Right cardiac atrium (tissue), 5 donors: ENCODE measurements around the gene WWC2. TPM values are rescaled to one million over a fixed set of nuclear protein-coding genes. Genes with fewer than 3 reads are reported as not detected.

Experiments
- ATAC-seq, 2 donors: fragments of 200-7000 bp; cut with Tn5 transposase; one replicate each; pipeline versions ENCODE4 v1.8.0 to v1.9.1; 2020; ENCODE audit warnings: moderate library complexity in 2 of 2, mild to moderate bottlenecking in 1 of 2
- DNase-seq, 3 donors: peaks; one replicate each; pipeline ENCODE4 v3.0.0-alpha.2; 2020
- H3K27ac ChIP-seq: one replicate; pipeline ENCODE4 v1.5.1; 2013; ENCODE audit warnings: mild to moderate bottlenecking, low read length, control low read depth, moderate library complexity
- H3K27me3 ChIP-seq: one replicate; pipeline ENCODE4 v1.6.1; 2013; ENCODE audit not compliant: control insufficient read depth, insufficient read depth
- H3K4me1 ChIP-seq: one replicate; pipeline ENCODE4 v1.6.1; 2013; ENCODE audit warnings: low read length; ENCODE audit not compliant: control insufficient read depth, insufficient read depth
- H3K4me3 ChIP-seq: one replicate; pipeline ENCODE4 v1.5.1; 2013; ENCODE audit warnings: low read length, control low read depth
- H3K9me3 ChIP-seq: one replicate; pipeline ENCODE4 v1.6.1; 2013; ENCODE audit warnings: low read length; ENCODE audit not compliant: control insufficient read depth
- WGBS: extraction: QIAGEN DNeasy Blood & Tissue Kit; methylation state at CpG from one replicate; pipeline ENCODE4 v1.1.7; 2013; 5-methylcytosine and 5-hydroxymethylcytosine counted together
- intact Hi-C, 4 donors: fragments of 100-400 bp; cut with DNase I; formaldehyde crosslinking; loops; one replicate each; pipeline versions ENCODE4 v1.11.0 to v1.14.0; 2022 to 2023
- polyA plus RNA-seq: library from polyadenylated mRNA; stranded (reverse); fragments of 200-250 nt; gene quantifications from one replicate; pipeline ENCODE4 v1.2.3, GENCODE V29; 2013
- total RNA-seq, 4 donors: library from RNA; stranded (reverse); fragmentation: NEBNext Ultra II Directional; extraction: Animal tissue kit (Norgen Biotek cat#: 25700); gene quantifications; one replicate each; pipeline ENCODE4 v1.2.1, GENCODE V29; 2021
- donor health status: healthy with polysubstance abuse.
- donor health status: DM: no; HTN: yes; CAD: no.
- donor health status: DM: no; HTN: no; CAD: no.
- donor health status: DM: no; HTN: yes; CAD: no; lungs with severe emphysema.
- donor health status: DM: yes; HTN: yes; CAD: no.

Gene WWC2
- total and polyA plus RNA-seq, 5 donors = 7.3 to 39.2 (median 33.7) TPM

- H3K4me3 ChIP-seq = no peak overlapping the region
- no peak for ATAC-seq
- 91% methylated on average over 12 of the region's 12 CpGs for WGBS
- H3K4me1 ChIP-seq = no peaks in the 10 kb centered on the region
- intact Hi-C loops = no loop called here
- no peak for DNase-seq
- no peak overlapping the region for H3K27ac ChIP-seq
- H3K9me3 ChIP-seq = no peaks in the 10 kb centered on the region
- no peaks in the 10 kb centered on the region for H3K27me3 ChIP-seq
Observed at GRCh38 chr4:183284258-183284785, 185.3 kb downstream of the WWC2 start.

DNA sequence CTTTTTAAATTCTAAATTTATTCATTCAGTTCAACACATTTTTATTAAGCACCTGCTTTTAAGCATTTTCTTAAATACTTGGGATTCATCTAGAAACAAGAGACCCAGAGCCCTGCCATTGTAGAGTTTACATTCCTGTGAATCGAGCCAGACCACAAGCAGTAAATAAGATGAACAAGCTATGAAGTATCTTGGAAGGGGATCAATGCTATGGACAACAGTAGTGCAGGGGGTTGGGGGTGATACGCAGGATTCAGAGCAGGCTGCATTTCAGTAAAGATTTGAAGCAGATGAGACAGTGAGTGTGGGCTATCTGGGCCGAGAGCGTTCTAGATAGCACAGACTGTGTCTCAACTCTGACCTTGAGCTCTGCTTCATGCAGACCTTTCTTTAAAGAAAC is 185.9 kb downstream of the WWC2 start:
- DNase-seq (no peak), ATAC-seq (no peak)
- intact Hi-C loops = no loop called here
- Histone ChIP-seq H3K27ac (no peak overlapping the region), H3K4me1 (no peaks in the 10 kb centered on the region), H3K27me3 (no peaks in the 10 kb centered on the region), H3K4me3 (no peak overlapping the region), H3K9me3 (no peaks in the 10 kb centered on the region)
- WGBS = 89% methylated on average over 4 of the region's 4 CpGs

- no peak overlapping the region for H3K4me3 ChIP-seq
- 97% methylated on average over 7 of the region's 7 CpGs for WGBS
- intact Hi-C loops = no loop called here
- H3K27ac ChIP-seq = no peak overlapping the region
- DNase-seq = no peak
- no peaks in the 10 kb centered on the region for H3K9me3 ChIP-seq
- H3K4me1 ChIP-seq = no peaks in the 10 kb centered on the region
- ATAC-seq = no peak
- H3K27me3 ChIP-seq = no peaks in the 10 kb centered on the region
Observed at GRCh38 chr4:183285886-183286285, 186.8 kb downstream of the WWC2 start.

- no peaks in the 10 kb centered on the region for H3K27me3 ChIP-seq
- WGBS = 96% methylated on average over 11 of the region's 11 CpGs
- ATAC-seq = no peak
- intact Hi-C loops = no loop called here
- H3K27ac ChIP-seq = no peak overlapping the region
- H3K4me1 ChIP-seq = no peaks in the 10 kb centered on the region
- DNase-seq = no peak
- no peak overlapping the region for H3K4me3 ChIP-seq
- H3K9me3 ChIP-seq = no peaks in the 10 kb centered on the region
Observed at GRCh38 chr4:183286590-183287308, 187.7 kb downstream of the WWC2 start.

- DNase-seq = no peak
- Histone ChIP-seq H3K4me1 (no peaks in the 10 kb centered on the region), H3K27ac (no peak overlapping the region), H3K27me3 (no peaks in the 10 kb centered on the region), H3K4me3 (no peak overlapping the region), H3K9me3 (no peaks in the 10 kb centered on the region)
- WGBS = 91% methylated on average over 2 of the region's 2 CpGs
- intact Hi-C loops = no loop called here
- no peak for ATAC-seq
Observed at GRCh38 chr4:183287309-183287659, 188.2 kb downstream of the WWC2 start.

GRCh38 chr4:183287677-183288076 is 188.6 kb downstream of the WWC2 start:
- Histone ChIP-seq H3K4me1 (no peaks in the 10 kb centered on the region), H3K4me3 (no peak overlapping the region), H3K9me3 (no peaks in the 10 kb centered on the region), H3K27ac (no peak overlapping the region), H3K27me3 (no peaks in the 10 kb centered on the region)
- DNase-seq (no peak), ATAC-seq (no peak)
- 95% methylated on average over 6 of the region's 6 CpGs for WGBS
- intact Hi-C loops = no loop called here

DNA sequence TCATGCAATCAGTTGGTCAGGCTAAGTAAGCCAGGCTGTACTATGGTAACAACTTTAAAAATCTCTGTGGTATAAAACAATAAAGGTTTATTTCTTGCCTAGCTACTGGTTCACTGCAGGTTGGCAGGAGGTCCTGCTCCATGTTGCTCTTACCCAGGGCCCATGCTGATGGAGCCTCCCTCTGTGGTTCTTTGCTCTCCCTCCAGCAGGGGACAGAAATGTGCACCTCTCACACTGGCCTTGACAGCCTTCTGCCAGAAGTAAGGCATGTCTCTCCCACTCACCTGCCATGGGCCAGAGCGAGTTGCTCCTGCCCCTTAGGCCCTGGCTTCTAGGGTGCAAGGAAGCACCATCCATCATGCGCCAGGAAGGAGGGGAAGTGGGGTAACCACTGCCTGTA is 189.9 kb downstream of the WWC2 start:
- WGBS = 96% methylated on average over 2 of the region's 2 CpGs
- no peaks in the 10 kb centered on the region for H3K4me1 ChIP-seq
- no peak for DNase-seq
- H3K27ac ChIP-seq = no peak overlapping the region
- ATAC-seq = no peak
- intact Hi-C loops = no loop called here
- no peaks in the 10 kb centered on the region for H3K27me3 ChIP-seq
- no peaks in the 10 kb centered on the region for H3K9me3 ChIP-seq
- no peak overlapping the region for H3K4me3 ChIP-seq

DNA sequence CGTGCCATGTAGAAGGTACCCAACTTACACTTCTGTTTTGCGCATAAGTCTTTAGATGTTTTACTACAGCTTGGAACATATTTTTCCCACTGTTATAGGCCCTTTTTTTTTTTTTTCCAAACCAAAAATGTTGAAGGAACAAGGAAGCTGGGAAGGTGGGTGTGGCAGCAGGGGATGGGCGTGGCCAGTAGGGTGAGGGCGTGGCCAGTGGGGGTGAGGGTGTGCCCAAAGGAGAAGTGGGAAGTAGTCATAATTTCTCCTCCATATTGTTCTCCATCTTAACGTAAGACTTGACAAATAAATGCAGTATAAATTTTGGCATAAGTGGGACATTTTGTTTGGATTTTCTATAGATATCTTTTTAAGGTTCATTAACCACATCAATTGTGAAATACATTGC is 190.6 kb downstream of the WWC2 start:
- intact Hi-C loops = no loop called here
- 95% methylated on average over 5 of the region's 5 CpGs for WGBS
- no peak for ATAC-seq

GRCh38 chr4:183291070-183291469 is 192.0 kb downstream of the WWC2 start:
- H3K9me3 ChIP-seq = no peaks in the 10 kb centered on the region
- 99% methylated on average over 2 of the region's 2 CpGs for WGBS
- no peak overlapping the region for H3K27ac ChIP-seq
- intact Hi-C loops = no loop called here
- DNase-seq (no peak), ATAC-seq (no peak)
- H3K4me3 ChIP-seq = no peak overlapping the region
- no peaks in the 10 kb centered on the region for H3K4me1 ChIP-seq
- no peaks in the 10 kb centered on the region for H3K27me3 ChIP-seq

More for the DNA sequence above, 190.6 kb downstream of the WWC2 start:
- no peaks in the 10 kb centered on the region for H3K4me1 ChIP-seq
- H3K27me3 ChIP-seq = no peaks in the 10 kb centered on the region
- DNase-seq = no peak
- H3K27ac ChIP-seq = no peak overlapping the region
- H3K4me3 ChIP-seq = no peak overlapping the region
- no peaks in the 10 kb centered on the region for H3K9me3 ChIP-seq

GRCh38 chr4:183295711-183296110 is 196.7 kb downstream of the WWC2 start:
- H3K4me1 ChIP-seq = peaks cover 4% of the 10 kb centered on the region
- WGBS = 78% methylated on average over 10 of the region's 10 CpGs
- H3K27ac ChIP-seq = no peak overlapping the region
- intact Hi-C loops = no loop called here
- no peaks in the 10 kb centered on the region for H3K27me3 ChIP-seq
- ATAC-seq (no peak), DNase-seq (no peak)
- no peaks in the 10 kb centered on the region for H3K9me3 ChIP-seq
- H3K4me3 ChIP-seq = no peak overlapping the region

DNA sequence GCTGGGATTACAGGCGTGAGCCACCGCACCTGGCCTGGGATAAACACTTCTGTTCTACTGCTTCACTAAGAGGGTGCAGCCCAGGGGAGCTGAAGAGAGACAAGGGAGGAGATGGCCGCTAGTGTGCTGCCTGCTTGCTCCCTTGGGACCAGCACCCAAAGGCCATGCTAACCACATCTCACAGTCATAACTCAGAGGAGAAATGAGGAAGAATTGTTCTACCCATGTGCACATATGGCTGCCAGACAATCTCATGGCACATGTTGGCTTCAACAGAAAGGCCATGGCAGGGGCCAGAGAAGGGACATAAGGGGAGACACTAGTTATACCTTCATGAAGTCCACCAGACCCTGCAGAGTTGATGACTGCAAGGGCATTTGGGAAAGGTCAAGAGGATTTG is 198.6 kb downstream of the WWC2 start:
- no peak for ATAC-seq
- WGBS = 99% methylated on average over 3 of the region's 3 CpGs
- intact Hi-C loops = no loop called here

GRCh38 chr4:183299464-183299863 is 200.4 kb downstream of the WWC2 start:
- intact Hi-C loops = no loop called here

More for the DNA sequence above, 198.6 kb downstream of the WWC2 start:
- DNase-seq = no peak
- Histone ChIP-seq H3K27me3 (no peaks in the 10 kb centered on the region), H3K4me1 (peaks cover 4% of the 10 kb centered on the region), H3K9me3 (no peaks in the 10 kb centered on the region), H3K27ac (no peak overlapping the region), H3K4me3 (no peak overlapping the region)

More at GRCh38 chr4:183299464-183299863, 200.4 kb downstream of the WWC2 start:
- DNase-seq (no peak), ATAC-seq (no peak)
- Histone ChIP-seq H3K4me1 (peaks cover 4% of the 10 kb centered on the region), H3K9me3 (no peaks in the 10 kb centered on the region), H3K27me3 (no peaks in the 10 kb centered on the region), H3K27ac (no peak overlapping the region), H3K4me3 (no peak overlapping the region)
- WGBS = 79% methylated on average over 2 of the region's 2 CpGs
